Measurements from ENCODE around the gene SLC35G3. TPM values are rescaled to one million over a fixed set of nuclear protein-coding genes. Genes with fewer than 3 reads are reported as not detected.
"Not testable (repeated sequence)": the region's sequence is repeated elsewhere in the genome, so short reads cannot be mapped to it uniquely, and the experiment has no call there.

Gene SLC35G3
- total RNA-seq, 1 donor from 2014 or later = not detected

DNA sequence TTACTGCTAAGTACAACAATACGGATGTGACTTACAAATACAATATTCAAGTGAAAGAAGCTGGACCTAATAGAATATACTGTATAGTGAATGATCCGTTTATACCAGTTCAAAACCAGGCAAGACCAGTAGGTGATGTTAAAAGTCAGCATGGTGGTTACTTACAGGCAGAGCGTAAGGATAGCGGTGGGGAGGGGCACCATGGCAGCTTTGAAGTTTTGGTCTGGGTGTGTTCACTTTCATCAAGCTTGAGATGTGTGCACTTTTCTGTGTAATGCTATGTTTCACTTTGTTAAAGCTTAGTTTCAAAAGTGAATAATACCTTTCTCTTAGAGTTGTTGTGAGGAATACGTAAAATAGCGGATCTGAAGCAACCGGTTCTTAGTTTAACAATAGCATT is 16.5 kb upstream of the SLC35G3 start:
- DNase-seq (ENCODE audit: low read depth) = no peak

DNA sequence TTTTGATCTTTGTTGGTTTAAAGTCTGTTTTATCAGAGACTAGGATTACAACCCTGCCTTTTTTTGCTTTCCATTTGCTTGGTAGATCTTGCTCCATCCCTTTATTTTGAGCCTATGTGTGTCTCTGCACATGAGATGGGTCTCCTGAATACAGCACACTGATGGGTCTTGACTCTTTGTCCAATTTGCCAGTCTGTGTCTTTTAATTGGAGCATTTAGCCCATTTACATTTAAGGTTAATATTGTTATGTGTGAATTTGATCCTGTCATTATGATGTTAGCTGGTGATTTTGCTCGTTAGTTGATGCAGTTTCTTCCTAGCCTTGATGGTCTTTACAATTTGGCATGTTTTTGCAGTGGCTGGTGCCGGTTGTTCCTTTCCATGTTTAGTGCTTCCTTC is 8.4 kb upstream of the SLC35G3 start:
- not testable (repeated sequence) for DNase-seq (ENCODE audit: low read depth)

DNA sequence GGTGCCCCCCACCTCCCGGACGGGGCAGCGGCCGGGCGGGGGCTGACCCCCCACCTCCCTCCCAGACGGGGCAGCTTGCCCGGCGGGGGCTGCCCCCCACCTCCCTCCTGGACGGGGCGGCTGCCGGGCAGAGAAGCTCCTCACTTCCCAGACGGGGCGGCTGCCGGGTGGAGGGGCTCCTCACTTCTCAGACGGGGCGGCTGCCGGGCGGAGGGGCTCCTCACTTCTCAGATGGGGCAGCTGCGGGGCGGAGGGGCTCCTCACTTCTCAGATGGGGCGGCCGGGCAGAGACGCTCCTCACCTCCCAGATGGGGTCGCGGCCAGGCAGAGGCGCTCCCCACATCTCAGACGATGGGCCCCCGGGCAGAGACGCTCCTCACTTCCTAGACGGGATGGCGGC is 869 bp upstream of the SLC35G3 start:
- DNase-seq (ENCODE audit: low read depth) = not testable (repeated sequence)

DNA sequence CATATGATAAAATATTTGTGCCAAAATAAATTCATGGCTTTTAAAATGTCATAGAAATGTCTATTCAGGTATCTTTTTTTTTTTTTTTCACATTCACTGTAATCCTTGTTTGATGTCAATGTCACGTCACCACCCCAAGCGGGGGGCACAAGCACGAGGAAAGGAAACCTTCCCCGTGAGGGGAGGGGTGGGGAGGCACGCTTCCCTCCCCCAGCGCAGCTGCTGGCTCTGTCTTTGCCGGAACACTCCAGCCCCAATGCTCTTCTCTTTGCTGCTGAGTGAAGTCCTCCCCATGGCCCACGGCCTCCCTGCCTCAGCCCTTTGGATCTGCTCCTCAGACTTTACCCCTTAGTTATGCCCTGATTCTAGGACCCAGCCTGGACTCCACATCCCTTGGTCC is 1.5 kb downstream of the SLC35G3 start:
- DNase-seq (ENCODE audit: low read depth) = no peak

DNA sequence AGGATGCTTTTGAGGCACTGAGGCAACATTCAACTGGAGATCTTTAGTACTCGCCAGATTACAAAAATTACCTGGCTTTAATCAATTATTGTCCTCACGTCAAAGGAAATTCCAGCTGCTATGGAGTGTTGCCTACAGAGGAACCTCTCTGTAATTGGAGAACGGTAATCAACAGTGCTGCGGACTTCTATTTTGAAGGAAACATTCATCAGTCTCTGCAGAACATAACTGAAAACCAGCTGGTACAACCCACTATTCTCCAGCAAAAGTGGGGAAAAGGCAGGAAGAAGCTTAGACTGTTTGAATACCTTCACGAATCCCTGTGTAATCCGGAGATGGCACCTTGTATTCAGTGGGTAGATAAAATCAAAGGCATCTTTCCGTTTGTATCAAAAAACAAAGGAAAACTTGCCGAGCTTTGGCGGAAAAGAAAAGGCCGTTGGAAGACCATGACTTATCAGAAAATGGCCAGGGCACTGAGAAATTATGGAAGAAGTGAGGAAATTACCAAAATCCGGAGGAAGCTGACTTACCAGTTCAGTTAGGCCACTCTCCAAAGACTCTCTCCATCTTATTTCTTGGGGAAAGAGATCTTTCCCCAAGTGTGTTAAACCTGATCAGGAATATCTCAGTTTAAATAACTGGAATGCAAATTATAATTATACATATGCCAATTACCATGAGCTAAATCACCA is 3.0 kb downstream of the SLC35G3 start:
- no peak for DNase-seq (ENCODE audit: low read depth)

DNA sequence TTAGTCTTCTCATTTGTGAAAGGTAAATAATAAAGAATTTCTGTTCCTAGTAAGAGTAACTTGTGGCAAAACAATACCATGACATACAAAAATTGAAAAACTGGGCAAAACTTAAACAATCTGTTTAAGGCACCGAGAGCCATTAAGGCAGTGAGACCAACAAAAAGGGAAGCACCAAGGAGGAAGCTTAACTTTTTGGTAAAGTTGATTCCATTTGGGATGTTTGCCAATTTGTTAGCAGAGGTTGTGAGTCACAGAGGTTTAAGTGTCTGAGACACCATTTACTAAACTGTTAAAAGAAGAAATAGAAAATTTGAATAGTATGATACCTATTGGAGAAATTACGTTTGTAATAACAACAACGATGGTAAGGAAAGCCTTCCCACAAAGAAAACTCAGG is 4.9 kb downstream of the SLC35G3 start:
- DNase-seq (ENCODE audit: low read depth) = no peak

DNA sequence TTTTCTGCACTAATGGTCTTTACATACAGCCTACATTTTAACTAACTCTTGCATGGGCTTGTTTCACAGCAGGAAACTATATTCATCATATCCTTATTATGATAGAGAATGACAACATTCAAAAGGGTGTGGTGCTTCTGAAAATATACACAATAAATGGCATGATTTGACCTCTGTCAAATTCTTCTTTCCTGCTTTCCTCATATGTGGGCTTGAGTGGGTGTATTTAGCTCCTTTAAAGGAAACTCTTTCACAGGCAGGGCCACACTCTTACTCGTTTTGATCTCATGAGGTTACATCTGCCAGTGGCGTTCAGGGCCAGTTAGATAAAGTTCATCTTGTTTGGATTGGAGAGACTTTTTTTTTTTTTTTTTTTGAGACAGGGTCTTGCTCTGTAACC is 6.1 kb downstream of the SLC35G3 start:
- no peak for DNase-seq (ENCODE audit: low read depth)

DNA sequence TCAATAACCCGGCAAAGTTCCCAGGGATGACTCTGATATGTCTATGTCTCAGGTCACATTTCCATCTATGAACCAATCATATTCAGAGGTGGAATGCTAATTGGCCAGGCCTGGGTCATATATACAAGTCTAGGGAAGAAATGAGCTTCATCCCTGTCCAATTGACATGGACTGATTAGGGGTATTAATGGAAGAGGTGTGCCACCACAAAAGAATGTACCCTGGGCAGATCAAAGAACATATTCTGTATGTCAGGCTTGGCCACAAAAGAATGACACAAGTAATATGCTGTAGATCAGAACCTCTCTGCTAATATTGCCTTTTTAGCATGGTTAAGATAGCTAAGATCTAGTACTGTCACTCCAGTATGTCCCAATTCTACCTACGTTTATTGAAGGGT is 6.7 kb downstream of the SLC35G3 start:
- DNase-seq (ENCODE audit: low read depth) = no peak

DNA sequence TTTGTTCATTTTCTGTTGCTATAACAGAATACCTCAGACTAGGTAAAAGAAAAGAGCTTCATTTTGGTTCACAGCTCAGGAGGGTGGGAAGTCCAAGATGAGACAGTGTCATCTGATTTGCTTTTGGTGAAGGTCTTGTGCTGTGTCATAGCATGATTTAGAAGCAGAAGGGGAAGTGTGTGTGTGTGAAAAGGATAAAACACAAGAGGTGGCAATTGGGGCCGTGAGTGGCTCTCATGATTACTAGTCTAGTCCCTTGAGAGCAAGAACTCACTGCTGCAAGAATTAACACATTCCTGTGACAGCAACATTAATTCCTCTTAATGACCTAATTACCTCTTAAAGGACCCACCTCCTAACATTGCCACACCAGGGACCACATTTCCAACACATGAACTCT is 8.3 kb downstream of the SLC35G3 start:
- no peak for DNase-seq (ENCODE audit: low read depth)

DNA sequence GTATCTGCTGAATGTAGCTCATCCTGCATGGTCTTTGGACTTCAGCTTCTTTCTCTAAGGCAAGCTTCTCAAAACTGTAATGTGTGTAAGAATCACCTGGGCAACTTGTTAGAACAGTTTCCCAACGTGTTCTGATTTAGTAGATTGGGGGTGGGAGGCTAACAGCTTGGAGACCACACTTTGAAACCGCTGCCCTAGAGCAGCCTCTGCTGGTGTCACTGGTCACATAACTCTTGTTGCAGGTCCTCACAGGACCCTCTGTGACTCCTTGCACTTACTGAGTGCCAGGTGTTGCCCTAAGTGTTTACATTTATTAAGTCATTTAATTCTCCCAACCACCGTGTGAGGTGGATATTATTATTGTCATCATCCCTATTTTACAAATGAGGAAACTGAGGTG is 9.9 kb downstream of the SLC35G3 start:
- no peak for DNase-seq (ENCODE audit: low read depth)

DNA sequence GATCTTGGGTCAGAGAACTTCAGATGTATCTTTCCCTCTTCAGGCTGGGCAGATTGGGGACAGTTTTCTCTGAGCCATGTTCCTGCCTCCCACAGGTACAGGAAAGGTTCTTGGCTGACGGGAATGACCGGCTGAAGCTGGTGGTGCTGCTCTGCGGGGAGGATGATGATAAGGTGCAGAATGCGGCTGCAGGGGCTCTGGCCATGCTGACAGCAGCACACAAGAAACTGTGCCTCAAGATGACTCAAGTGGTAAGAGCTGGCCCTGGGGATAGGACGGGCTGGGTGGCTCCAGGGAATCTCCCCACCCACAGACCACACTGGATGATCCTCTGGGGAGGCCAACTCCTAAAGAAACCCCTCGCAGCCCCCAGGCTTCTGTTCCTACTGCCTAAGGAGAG is 10.9 kb downstream of the SLC35G3 start:
- DNase-seq (ENCODE audit: low read depth) = no peak

DNA sequence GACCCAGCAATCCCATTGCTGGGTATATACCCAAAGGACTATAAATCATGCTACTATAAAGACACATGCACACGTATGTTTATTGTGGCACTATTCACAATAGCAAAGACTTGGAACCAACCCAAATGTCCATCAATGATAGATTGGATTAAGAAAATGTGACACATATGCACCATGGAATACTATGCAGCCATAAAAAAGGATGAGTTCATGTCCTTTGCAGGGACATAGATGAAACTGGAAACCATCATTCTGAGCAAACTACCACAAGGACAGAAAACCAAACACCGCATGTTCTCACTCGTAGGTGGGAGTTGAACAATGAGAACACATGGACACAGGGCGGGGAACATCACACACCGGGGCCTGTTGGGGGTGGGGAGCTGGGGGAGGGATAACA is 14.8 kb downstream of the SLC35G3 start:
- not testable (repeated sequence) for DNase-seq (ENCODE audit: low read depth)

DNA sequence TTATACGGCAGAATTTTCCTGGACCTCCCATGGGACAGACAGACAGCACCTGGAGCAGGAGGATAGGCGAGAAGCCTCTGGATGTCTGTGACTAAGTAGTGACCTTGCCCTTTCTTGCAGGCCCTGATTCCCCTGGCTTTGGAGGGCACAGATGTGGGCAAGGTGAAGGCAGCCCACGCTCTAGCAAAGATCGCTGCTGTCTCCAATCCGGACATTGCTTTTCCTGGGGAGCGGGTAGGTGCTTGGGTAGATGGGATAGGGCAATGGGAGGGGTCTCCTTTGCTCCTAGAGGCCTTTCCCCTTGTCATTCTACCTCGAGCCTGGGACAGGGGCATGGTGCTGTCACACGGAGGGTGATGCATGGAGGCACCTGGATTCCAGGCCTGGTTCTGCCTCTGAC is 17.3 kb downstream of the SLC35G3 start:
- no peak for DNase-seq (ENCODE audit: low read depth)

DNA sequence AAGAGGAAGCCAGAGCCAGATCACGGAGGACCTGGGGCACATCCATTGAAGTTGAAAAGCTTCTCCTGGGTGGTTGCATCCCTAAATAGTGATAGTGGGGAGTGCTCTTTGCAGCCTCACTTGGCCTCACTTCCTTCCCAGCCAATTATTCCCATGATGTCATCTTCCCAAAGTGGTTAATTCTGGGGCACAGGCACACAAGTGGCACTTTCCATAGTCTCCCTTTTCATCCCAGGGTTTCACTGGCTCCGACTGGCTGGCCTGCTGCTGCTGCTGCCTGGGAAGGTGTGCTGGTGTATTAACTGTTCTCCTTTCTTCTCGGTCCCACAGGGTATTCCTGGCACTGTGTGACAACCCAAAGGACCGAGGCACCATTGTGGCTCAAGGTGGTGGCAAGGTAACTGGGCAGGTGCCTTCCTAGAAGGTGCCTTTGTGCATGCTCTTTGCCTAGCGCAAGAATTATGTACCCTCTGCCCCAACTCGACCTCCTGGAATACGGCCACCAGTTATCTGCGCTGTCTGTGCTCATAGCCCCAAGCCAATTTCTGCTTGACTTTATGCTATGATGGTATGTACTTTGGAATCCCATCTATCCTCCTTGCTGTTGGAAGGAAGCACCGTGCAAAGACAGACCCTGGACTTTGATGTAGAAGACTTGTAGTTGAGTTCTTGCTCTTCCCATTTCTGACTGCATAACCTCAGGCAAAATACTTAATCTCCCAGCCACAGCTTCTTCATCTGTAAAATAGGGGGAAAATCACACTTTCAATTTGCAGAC is 18.4 kb downstream of the SLC35G3 start:
- no peak for DNase-seq (ENCODE audit: low read depth)

DNA sequence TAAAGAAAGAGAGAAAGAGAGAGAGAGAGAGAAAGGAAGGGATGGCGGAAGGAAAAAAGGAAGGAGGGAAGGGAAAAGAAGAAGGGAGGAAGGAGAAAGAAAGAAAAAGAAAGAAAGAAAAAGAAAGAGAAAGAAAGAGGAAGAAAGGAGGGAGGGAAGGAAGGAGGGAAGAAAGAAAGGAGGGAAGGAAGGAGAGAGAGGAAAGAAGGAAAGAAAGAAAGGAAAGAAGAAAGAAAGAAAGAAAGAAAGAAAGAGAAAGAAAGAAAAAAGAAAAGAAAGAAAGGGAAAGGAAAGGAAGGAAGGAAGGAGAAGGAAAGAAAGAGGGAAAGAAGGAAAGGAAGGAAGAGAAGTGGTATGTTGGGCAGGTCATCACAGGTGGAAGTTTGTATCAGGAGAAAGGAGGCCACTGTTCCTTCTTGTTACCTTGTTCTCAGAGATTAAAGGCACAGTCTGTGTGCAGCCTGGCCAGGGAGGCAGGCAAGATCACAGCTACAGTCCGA is 19.3 kb downstream of the SLC35G3 start:
- DNase-seq (ENCODE audit: low read depth) = no peak

DNA sequence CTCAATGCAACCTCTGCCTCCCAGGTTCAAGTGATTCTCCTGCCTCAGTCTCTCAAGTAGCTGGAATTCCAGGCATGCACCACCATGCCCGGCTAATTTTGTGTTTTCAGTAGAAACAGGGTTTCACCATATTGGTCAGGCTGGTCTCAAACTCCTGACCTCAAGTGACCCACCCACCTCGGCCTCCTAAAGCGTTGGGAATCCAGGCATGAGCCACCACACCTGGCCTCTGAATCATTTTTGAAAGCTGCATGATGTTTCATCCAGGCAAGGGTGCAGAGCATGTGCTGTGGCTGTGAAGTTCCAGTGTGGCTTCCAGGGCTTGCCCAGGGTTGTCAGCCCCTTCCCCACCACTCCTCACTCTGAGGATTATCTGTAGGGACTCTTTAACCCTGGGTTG is 21.9 kb downstream of the SLC35G3 start:
- not testable (repeated sequence) for DNase-seq (ENCODE audit: low read depth)

DNA sequence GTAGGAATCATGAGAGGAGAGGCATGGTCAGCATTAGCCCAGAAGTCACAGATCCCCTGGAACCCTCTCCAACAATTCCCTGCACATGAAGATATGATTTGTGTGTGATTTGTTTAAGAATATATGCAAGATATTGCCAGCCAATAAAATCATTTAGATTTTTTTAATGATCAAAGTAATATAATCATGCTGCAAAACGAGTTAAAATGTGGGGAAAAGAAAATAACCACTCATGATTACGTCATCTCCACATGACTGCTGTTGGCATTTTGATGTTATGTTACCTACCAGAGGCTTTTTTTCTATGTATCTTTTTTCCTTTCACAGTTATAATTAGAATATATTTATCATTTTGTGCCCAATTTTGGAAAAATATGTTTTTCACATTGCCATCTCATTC is 22.4 kb downstream of the SLC35G3 start:
- no peak for DNase-seq (ENCODE audit: low read depth)

DNA sequence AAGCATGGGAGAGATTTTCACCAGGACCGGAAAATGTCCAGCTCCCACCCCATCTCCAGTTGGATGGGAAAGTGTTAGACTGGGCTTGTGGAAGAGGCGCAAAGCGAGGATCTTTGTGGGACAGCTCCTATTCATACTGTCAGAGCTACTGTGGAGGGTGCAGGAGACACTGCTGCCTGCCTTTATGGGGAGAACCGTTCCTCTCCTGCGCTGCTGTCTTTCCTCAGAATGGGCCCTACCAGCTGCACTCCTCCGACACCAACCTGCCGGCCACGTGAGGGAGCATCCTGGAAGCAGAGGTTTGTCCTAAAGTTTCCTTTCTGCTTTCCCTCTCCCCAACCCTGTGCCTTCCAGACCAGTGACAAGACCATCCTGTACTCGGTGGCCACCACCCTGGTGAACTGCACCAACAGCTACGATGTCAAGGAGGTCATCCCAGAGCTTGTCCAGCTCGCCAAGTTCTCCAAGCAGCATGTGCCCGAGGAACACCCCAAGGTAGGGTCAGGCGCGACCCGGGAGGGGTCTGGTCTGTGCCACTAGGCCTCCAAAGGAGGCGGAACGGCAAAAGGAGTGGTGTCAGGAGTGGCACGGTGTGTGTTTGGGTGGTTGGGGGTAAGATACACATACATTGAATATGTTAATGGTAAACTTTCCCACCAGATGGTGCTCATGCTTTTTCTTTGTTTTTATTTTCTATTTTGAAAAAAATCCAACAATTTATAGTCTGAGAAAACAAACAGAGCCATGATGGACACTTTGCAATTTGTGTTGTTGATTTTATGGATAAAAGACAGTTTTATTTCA is 23.0 kb downstream of the SLC35G3 start:
- no peak for DNase-seq (ENCODE audit: low read depth)

DNA sequence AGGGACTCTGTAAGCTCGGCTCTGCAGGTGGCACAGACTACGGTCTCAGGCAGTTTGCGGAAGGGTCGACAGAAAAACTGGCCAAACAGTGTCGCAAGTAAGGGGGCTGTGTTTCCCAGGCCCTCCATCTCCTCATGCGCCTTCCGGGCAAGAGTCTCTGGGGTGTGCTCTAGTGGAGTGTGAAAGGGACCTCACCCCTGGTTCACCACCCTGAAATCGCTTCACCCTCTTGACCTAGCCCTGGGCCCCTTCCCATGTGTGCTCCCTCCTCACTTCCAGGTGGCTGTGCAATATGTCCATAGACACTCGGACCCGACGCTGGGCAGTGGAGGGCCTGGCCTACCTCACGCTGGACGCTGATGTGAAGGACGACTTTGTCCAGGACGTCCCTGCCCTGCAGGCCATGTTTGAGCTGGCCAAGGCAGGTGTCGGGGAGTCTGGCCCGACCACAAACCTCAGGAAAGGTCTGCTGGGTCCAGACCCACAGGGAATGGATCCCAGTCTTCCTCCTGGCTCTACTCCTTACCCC is 24.3 kb downstream of the SLC35G3 start:
- no peak for DNase-seq (ENCODE audit: low read depth)

DNA sequence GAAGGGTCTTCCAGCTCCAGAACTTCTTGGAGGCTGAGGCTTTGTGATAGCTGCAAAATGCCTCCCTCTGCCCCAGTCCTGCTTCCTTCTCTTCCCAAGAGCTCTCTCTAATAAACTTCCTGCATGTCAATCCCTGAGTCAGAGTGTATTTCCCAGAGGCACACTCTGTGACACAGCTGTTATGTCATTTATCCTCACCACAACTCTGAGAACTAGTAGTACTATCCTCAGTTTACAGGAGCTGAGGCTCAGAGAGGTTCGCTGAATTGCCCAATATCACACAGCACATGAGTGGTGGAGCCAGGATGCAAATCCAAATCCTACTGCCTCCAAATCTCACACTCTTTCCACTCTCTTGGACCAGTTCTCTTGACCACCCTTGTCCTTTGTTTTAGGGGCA is 26.5 kb downstream of the SLC35G3 start:
- DNase-seq (ENCODE audit: low read depth) = peak; percentile 16

DNA sequence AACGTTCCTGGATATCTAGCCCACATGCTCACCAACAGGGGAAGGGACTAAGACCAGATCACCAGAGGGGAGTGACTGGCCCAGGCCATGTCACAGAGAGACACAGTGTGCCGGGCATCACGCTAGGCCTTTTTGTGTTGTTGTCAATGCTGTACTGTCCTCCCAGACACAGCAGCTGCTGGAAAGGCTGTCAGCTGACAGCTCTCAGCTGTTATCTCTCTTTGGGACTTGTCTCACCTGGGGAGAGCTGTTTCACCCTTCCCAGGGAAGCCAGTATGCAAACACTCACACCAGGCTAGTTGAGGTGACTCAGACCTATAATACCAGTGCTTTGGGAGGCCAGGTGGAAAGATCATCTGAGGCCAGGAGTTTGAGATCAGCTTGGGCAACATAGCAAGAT is 27.1 kb downstream of the SLC35G3 start:
- no peak for DNase-seq (ENCODE audit: low read depth)

DNA sequence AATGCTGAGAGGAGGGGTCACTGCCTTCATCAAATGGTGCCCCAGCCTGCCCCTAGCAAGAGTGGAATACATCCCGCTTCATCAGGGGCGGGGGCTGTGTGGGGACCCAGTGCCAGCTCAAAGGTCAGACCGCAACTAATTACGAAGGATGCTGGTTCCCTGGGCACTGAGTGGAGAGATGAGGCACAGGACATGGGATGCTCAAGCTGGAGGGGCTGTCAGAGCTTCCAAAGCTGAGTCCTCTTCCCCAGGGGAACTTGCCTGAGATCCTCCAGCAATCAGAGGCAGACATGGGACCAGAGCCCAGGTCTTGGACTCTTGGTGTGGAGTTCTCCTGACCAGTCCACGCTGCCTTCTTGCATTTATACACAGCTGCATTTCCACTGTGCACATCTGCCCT is 27.7 kb downstream of the SLC35G3 start:
- DNase-seq (ENCODE audit: low read depth) = no peak

Data from renal cortical epithelial cell (primary cell).